Kidney epithelial cell (primary cell): ENCODE results near the gene EFNB3. TPM values are rescaled to one million over a fixed set of nuclear protein-coding genes. Genes with fewer than 3 reads are reported as not detected.

Experiments used
- DNase-seq: peaks from one replicate; pipeline ENCODE4 v3.0.0-alpha.2; 2010; ENCODE audit warnings: low read depth
- H3K27me3 ChIP-seq: 2 replicates; pipeline ENCODE4 v1.6.0; 2011; ENCODE audit warnings: low read length; ENCODE audit not compliant: control insufficient read depth, insufficient read depth
- H3K36me3 ChIP-seq: 2 replicates; pipeline ENCODE4 v1.5.1; 2011; ENCODE audit warnings: low read length; ENCODE audit not compliant: control insufficient read depth, insufficient read depth
- H3K4me3 ChIP-seq: 2 replicates; pipeline ENCODE4 v1.5.1; 2011; ENCODE audit warnings: low read depth, mild to moderate bottlenecking, control low read depth, low read length
- total RNA-seq: library from RNA; depleted of rRNA; stranded (reverse); fragments of >200 nt; gene quantifications from 2 replicates; pipeline ENCODE4 v1.2.3, GENCODE V29; 2015
- TF ChIP-seq, protein P1 (sequence below): IDR thresholded peaks from 2 replicates; pipeline ENCODE4 v1.5.1; 2011; ENCODE audit warnings: mild to moderate bottlenecking, moderate library complexity, low read length, control low read depth, inconsistent platforms; ENCODE audit not compliant: insufficient read depth, poor library complexity, severe bottlenecking

EFNB3 gene
- total RNA-seq, 1 donor from 2014 or later, result 4.7 TPM

DNA sequence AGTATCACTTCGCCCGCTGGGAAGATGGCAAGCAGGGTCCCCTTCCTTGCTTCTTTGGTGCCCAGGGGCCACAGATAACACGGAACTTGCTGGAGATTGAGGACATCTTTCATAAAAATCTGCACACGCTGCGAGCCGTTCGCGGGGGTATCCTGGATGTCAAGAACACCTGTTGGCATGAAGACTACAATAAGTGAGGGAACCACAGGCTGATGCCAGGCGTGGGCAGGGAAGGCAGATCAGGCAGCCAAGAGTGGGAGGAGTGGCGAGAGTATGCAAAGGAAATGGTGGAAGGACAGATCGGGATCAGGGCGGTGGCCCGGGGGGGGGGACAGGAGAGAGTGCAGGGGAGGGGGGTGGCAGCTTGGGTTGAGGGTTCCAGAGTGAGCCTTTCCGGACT, 34.7 kb downstream of the EFNB3 start:
- TF ChIP-seq, protein P1, sequence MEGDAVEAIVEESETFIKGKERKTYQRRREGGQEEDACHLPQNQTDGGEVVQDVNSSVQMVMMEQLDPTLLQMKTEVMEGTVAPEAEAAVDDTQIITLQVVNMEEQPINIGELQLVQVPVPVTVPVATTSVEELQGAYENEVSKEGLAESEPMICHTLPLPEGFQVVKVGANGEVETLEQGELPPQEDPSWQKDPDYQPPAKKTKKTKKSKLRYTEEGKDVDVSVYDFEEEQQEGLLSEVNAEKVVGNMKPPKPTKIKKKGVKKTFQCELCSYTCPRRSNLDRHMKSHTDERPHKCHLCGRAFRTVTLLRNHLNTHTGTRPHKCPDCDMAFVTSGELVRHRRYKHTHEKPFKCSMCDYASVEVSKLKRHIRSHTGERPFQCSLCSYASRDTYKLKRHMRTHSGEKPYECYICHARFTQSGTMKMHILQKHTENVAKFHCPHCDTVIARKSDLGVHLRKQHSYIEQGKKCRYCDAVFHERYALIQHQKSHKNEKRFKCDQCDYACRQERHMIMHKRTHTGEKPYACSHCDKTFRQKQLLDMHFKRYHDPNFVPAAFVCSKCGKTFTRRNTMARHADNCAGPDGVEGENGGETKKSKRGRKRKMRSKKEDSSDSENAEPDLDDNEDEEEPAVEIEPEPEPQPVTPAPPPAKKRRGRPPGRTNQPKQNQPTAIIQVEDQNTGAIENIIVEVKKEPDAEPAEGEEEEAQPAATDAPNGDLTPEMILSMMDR, result no peak
- H3K27me3 ChIP-seq, result peaks cover 22% of the 10 kb centered on the region
- H3K36me3 ChIP-seq, result no peaks in the 10 kb centered on the region
- no peak for DNase-seq
- no peak overlapping the region for H3K4me3 ChIP-seq

DNA sequence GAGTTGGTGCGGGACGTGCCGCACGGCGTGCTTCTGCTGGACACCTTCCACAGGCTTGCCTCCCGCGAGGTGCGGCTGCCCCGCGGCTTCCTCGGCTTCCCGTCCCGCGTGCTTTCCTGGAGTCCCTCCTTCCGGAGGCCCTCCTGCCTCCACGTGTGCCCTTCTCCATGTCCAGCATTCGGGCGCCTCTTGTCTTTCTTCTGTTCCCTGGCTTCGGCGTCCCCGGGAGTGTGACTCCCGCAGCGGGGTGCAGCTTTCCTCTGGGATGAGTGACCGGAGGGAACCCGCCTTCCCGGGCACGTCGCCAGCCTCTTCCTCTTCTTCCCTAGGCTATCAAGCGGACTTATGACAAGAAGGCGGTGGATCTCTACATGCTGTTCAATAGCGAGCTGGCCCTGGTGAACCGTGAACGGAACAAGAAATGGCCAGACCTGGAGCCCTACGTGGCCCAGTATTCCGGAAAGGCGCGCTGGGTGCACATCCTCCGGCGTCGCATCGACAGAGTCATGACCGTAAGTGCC, 35.5 kb downstream of the EFNB3 start:
- TF ChIP-seq, protein P1, result no peak
- DNase-seq, result no peak
- peaks cover 22% of the 10 kb centered on the region for H3K27me3 ChIP-seq
- no peak overlapping the region for H3K4me3 ChIP-seq
- H3K36me3 ChIP-seq, result no peaks in the 10 kb centered on the region

DNA sequence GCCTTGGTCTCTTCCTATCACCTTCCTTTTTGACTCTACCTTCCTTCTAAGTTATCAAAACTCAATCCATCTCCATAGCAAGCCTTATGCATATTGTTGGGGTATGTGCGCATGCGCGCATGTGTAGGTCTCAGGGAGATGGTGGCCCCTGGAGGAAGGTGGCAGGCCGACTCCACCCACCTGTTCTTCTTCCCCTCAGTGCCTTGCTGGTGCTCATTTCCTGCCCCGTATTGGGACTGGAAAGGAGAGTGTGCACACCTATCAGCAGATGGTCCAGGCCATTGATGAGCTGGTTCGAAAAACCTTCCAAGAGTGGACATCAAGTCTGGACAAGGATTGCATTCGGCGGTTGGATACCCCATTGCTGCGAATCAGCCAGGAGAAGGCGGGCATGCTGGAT, 37.7 kb downstream of the EFNB3 start:
- no peak for DNase-seq
- H3K36me3 ChIP-seq, result no peaks in the 10 kb centered on the region
- peaks cover 16% of the 10 kb centered on the region for H3K27me3 ChIP-seq
- TF ChIP-seq, protein P1, result no peak
- H3K4me3 ChIP-seq, result no peak overlapping the region

DNA sequence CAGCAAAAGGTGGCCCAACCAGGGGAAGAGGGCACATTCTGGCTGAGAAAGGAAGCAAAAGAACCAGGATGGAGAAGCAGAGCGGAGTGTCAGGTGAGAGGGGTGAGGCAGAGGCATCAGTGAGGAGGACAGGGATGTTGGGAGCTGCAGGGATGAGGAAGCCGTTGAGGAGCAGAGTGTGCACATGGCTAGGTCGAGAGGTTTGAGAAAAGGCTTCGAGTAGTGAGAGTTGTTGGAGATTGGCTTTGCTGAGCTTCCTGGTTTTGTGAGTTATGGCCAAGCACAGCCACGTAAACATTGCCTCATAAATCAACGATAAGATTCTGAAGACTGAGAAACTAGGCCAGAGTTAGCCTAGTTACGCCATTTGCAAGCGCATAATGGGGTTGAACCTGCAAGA, 39.4 kb downstream of the EFNB3 start:
- Histone ChIP-seq H3K36me3 (no peaks in the 10 kb centered on the region), H3K4me3 (no peak overlapping the region), H3K27me3 (peaks cover 13% of the 10 kb centered on the region)
- TF ChIP-seq, protein P1, result no peak
- no peak for DNase-seq

DNA sequence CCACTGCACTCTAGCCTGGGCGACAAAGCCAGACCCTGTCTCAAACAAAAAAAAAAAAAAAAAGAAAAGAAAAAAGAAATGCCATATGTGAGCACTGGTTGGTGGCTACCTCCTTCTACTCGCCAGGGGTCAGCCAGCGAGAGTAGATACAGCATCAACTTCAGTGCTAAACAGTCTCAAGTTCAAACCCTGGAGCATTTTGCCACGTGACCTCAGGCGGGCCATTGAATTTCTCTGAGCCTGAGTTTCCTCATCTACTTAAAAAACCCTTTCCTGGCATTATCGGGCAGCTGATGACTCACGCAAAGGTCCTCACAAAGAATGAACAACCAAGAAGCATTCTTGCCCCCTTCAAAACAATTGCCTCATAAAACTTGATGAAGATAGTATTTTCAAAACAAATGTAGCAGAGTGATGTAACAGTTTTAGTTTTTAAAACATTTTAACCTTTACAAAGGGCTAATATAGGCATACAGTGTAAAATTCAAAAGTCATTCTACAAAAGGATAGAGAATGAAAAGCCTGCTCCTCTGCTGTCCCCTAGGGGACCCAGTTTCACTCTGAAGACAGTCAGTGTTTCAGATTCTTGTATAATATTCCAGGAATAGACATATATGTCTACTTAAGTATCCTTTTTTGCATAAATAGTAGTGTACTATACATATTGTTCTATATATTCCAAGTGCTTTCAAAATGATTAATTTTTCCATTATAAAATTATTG, 40.9 kb downstream of the EFNB3 start:
- peak; percentile 52 for DNase-seq
- H3K36me3 ChIP-seq, result no peaks in the 10 kb centered on the region
- H3K4me3 ChIP-seq, result no peak overlapping the region
- TF ChIP-seq, protein P1, result peak; percentile 24
- peaks cover under 1% of the 10 kb centered on the region for H3K27me3 ChIP-seq

DNA sequence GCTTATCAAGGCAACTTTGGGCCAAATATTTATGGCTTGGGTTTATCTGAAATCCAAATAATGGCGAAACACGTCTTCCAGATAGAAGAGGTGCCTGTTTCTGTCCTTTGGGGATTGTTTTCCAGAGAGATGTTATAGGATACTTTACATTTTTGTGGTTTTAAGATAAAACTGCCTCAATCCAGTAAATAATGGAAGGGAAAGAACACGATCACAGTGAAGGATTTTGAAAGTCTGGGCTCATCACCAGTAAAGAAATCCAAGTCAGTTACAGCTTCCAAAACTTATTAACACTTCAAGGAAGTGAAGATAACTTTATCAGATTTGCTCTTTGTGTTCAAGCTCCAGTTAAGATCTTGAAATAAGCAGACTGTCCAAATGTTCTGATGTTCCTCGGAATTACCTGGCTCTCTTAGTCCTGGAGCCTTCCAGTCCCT, 42.7 kb downstream of the EFNB3 start:
- no peak for DNase-seq
- H3K27me3 ChIP-seq, result no peaks in the 10 kb centered on the region
- H3K36me3 ChIP-seq, result no peaks in the 10 kb centered on the region
- no peak overlapping the region for H3K4me3 ChIP-seq
- TF ChIP-seq, protein P1, result no peak
